CD14-positive monocyte (primary cell): Measurements from ENCODE around the gene IGDCC3. TPM values are rescaled to one million over a fixed set of nuclear protein-coding genes. Genes with fewer than 3 reads are reported as not detected.

ENCODE experiments used
- DNase-seq, 3 donors: peaks; one replicate each; pipeline ENCODE4 v3.0.0-alpha.2; 2011 to 2022
- H2AFZ ChIP-seq: 2 replicates; pipeline ENCODE4 v1.6.0; 2012; ENCODE audit warnings: mild to moderate bottlenecking, low read depth, low read length, inconsistent platforms; ENCODE audit not compliant: insufficient read depth, poor library complexity, severe bottlenecking
- H3K27ac ChIP-seq, 2 donors: 1 replicate in 1 of 2; 2 replicates in 1 of 2; pipeline ENCODE4 v1.5.1; 2012 to 2013; ENCODE audit warnings: low read length in 2 of 2, control low read depth in 1 of 2, inconsistent platforms in 1 of 2, low read depth in 1 of 2, mild to moderate bottlenecking in 1 of 2
- H3K27me3 ChIP-seq, 2 donors: one replicate each; pipeline versions ENCODE4 v1.6.0 to v1.6.1; 2011 to 2013; ENCODE audit warnings: low read length in 2 of 2; ENCODE audit not compliant: control insufficient read depth in 2 of 2, insufficient read depth in 2 of 2
- H3K36me3 ChIP-seq, 2 donors: replicated peaks in 1 of 2; 1 replicate in 1 of 2; 2 replicates in 1 of 2; pipeline versions ENCODE4 v1.5.1 to v1.6.1; 2012 to 2013; ENCODE audit warnings: low read length in 2 of 2, control low read depth in 1 of 2, inconsistent platforms in 1 of 2, mild to moderate bottlenecking in 1 of 2; ENCODE audit not compliant: insufficient read depth in 2 of 2, control insufficient read depth in 1 of 2
- H3K4me1 ChIP-seq, 2 donors: 1 replicate in 1 of 2; 2 replicates in 1 of 2; pipeline versions ENCODE4 v1.5.1 to v1.6.1; 2012 to 2013; ENCODE audit warnings: low read length in 2 of 2, control low read depth in 1 of 2, inconsistent platforms in 1 of 2, mild to moderate bottlenecking in 1 of 2, moderate library complexity in 1 of 2; ENCODE audit not compliant: insufficient read depth in 2 of 2, control insufficient read depth in 1 of 2
- H3K4me2 ChIP-seq: replicated peaks from 2 replicates; pipeline ENCODE3; 2012; ENCODE audit warnings: low read length, moderate library complexity, mild to moderate bottlenecking; ENCODE audit not compliant: poor library complexity, severe bottlenecking; ENCODE audit errors: extremely low read depth
- H3K4me3 ChIP-seq, 3 experiments: fragments of 200-600 bp in 1 of 3; sonication (generic) in 1 of 3; replicated peaks in 1 of 3; 1 replicate in 2 of 3; 2 replicates in 1 of 3; pipeline ENCODE4 v1.5.1; 2011 to 2013; ENCODE audit warnings: low read length in 3 of 3, mild to moderate bottlenecking in 3 of 3, control low read depth in 2 of 3, low read depth in 2 of 3, inconsistent platforms in 1 of 3, moderate library complexity in 1 of 3
- H3K79me2 ChIP-seq: 2 replicates; pipeline ENCODE4 v1.6.0; 2012; ENCODE audit warnings: mild to moderate bottlenecking, control low read depth, inconsistent platforms, low read length, moderate library complexity; ENCODE audit not compliant: insufficient read depth
- H3K9ac ChIP-seq: 2 replicates; pipeline ENCODE4 v1.6.0; 2017; ENCODE audit warnings: low read length, mild to moderate bottlenecking; ENCODE audit not compliant: insufficient read depth, poor library complexity, severe bottlenecking
- H3K9me3 ChIP-seq, 2 donors: replicated peaks in 1 of 2; 1 replicate in 1 of 2; 2 replicates in 1 of 2; pipeline versions ENCODE4 v1.5.1 to v1.6.1; 2012 to 2013; ENCODE audit warnings: low read length in 2 of 2, control low read depth in 1 of 2; ENCODE audit not compliant: control insufficient read depth in 1 of 2, insufficient read depth in 1 of 2
- H4K20me1 ChIP-seq: 2 replicates; pipeline ENCODE4 v1.6.0; 2012; ENCODE audit warnings: mild to moderate bottlenecking, low read length, control low read depth, moderate library complexity; ENCODE audit not compliant: insufficient read depth
- H3K27ac Mint-ChIP-seq, 7 donors: one replicate each; pipeline ENCODE4 v1.8.0; 2020; ENCODE audit warnings: mild to moderate bottlenecking in 7 of 7, mixed read lengths in 7 of 7, moderate library complexity in 6 of 7, inconsistent platforms in 2 of 7
- H3K27me3 Mint-ChIP-seq, 3 donors: one replicate each; pipeline ENCODE4 v1.8.0; 2021 to 2022; ENCODE audit warnings: low read depth in 3 of 3, mild to moderate bottlenecking in 3 of 3, mixed read lengths in 3 of 3, moderate library complexity in 3 of 3, inconsistent platforms in 1 of 3
- H3K36me3 Mint-ChIP-seq, 2 donors: one replicate each; pipeline ENCODE4 v1.8.0; 2020; ENCODE audit warnings: mixed read lengths in 2 of 2, inconsistent platforms in 1 of 2, mild to moderate bottlenecking in 1 of 2
- H3K4me1 Mint-ChIP-seq: one replicate; pipeline ENCODE4 v1.8.0; 2020; ENCODE audit warnings: mild to moderate bottlenecking, mixed read lengths
- H3K4me3 Mint-ChIP-seq, 2 donors: one replicate each; pipeline ENCODE4 v1.8.0; 2020; ENCODE audit warnings: mild to moderate bottlenecking in 2 of 2, mixed read lengths in 2 of 2, moderate library complexity in 1 of 2
- H3K9me3 Mint-ChIP-seq, 7 donors: one replicate each; pipeline ENCODE4 v1.8.0; 2020 to 2022; ENCODE audit warnings: mixed read lengths in 7 of 7, mild to moderate bottlenecking in 6 of 7, moderate library complexity in 6 of 7, inconsistent platforms in 2 of 7
- CTCF ChIP-seq: fragments of 200-600 bp; IDR thresholded peaks from one replicate; pipeline ENCODE4 v1.8.0; 2022; ENCODE audit warnings: antibody characterized with exemption, mild to moderate bottlenecking
- WGBS: methylation state at CpG from one replicate; pipeline ENCODE4 v1.1.5; 2013; ENCODE audit warnings: missing lambda C conversion rate; ENCODE audit not compliant: insufficient coverage; 5-methylcytosine and 5-hydroxymethylcytosine counted together
- intact Hi-C, 2 donors: fragments of 100-400 bp; cut with micrococcal nuclease; formaldehyde crosslinking; loops; one replicate each; pipeline versions ENCODE4 v1.15.0 to v1.15.1; 2023
- polyA plus RNA-seq, 3 donors: library from polyadenylated mRNA; depleted of rRNA in 1 of 3; unstranded in 2 of 3; stranded (reverse) in 1 of 3; fragments of 300-500 nt in 2 of 3; fragments of >200 nt in 1 of 3; fragmentation: Illumina TruSeq in 2 of 3; gene quantifications; 1 replicate in 2 of 3; 2 replicates in 1 of 3; pipeline ENCODE4 v1.2.3, GENCODE V29; 2012 to 2021

IGDCC3 gene
- polyA plus RNA-seq, 3 donors = not detected

DNA sequence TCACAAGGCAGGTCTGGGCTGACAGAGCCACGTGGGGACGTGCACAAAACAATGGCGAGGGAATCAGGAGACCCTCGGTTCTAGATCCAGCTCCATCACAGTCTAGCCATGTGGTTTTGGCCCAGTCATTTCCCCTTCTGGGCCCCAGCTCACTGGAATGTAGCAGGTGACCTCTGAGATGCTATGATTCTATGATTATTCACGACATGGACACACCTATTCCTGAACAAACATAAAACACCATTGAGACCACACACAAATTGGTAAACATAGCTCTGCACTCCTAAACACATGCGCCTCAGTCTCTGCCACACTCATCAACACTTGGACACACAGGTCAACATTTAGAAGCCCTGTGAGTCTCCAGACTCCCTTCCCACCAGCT, 36.0 kb upstream of the IGDCC3 start:
- 89% methylated on average over 5 of the region's 6 CpGs for WGBS
- no peak overlapping the region for H3K27ac Mint-ChIP-seq
- H3K9me3 Mint-ChIP-seq = peaks cover 0 to 1% (median 0%) of the 10 kb centered on the region in 7 donors
- peaks cover 0 to 4% of the 10 kb centered on the region in 2 donors for H3K4me1 ChIP-seq
- H3K79me2 ChIP-seq = no peaks in the 10 kb centered on the region
- no peak overlapping the region for H3K4me3 ChIP-seq
- peaks cover 17 to 34% (median 20%) of the 10 kb centered on the region in 3 donors for H3K27me3 Mint-ChIP-seq
- H4K20me1 ChIP-seq = no peaks in the 10 kb centered on the region
- H3K4me2 ChIP-seq = no peak overlapping the region
- H3K36me3 ChIP-seq = no peaks in the 10 kb centered on the region
- H3K4me3 Mint-ChIP-seq = no peak overlapping the region
- intact Hi-C loops = no loop called here
- no peak overlapping the region for H3K27ac ChIP-seq
- TF ChIP-seq CTCF = no peak
- no peaks in the 10 kb centered on the region for H3K36me3 Mint-ChIP-seq
- no peaks in the 10 kb centered on the region for H3K9me3 ChIP-seq
- no peak overlapping the region for H2AFZ ChIP-seq
- H3K9ac ChIP-seq = no peak overlapping the region
- H3K4me1 Mint-ChIP-seq = peaks cover 9% of the 10 kb centered on the region
- H3K27me3 ChIP-seq = peaks cover 3 to 14% of the 10 kb centered on the region in 2 donors
- DNase-seq = no peak

DNA sequence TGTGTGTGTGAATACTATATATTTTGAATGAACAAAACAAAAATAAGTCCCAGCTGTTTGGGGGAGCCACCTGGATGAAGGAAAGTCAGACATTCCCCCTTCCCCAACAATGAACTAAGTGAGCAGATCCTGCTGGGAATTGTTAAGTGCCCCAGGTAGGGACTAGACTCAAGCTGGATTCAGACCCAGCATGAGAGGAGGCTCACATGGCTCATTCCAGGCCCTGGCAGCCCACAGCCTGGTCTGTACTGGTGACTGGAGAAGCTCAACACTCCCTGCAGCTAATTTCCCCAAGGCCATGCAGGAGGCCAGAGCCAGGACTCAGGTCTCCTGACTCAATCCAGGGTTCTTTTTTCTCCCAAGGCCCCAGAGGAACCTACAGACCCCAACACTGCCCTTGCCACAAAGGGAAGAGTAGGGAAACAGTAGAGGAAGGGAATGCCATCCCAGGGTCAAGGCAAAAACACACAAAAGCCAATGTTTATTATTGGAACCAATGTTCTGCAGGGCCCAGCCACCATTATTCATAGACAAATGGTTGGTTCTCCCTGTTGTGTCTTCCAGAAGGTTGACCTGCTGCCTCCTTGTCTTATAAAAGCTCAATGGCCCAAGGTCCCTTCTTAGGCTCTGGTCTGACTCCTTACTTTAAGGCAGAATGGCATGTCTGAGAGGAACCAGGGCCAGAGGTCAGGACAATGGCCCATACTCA, 35.4 kb upstream of the IGDCC3 start:
- Mint-ChIP-seq H3K9me3 (no peaks in the 10 kb centered on the region), H3K36me3 (no peaks in the 10 kb centered on the region), H3K27ac (no peak overlapping the region), H3K4me1 (peaks cover 9% of the 10 kb centered on the region), H3K4me3 (no peak overlapping the region), H3K27me3 (peaks cover 15 to 30% (median 20%) of the 10 kb centered on the region in 3 donors)
- Histone ChIP-seq H3K9me3 (no peaks in the 10 kb centered on the region), H3K79me2 (no peaks in the 10 kb centered on the region), H3K9ac (no peak overlapping the region), H3K4me3 (no peak overlapping the region), H3K4me1 (peaks cover 0 to 4% of the 10 kb centered on the region in 2 donors), H3K27ac (no peak overlapping the region), H4K20me1 (no peaks in the 10 kb centered on the region), H2AFZ (no peak overlapping the region), H3K4me2 (no peak overlapping the region), H3K36me3 (no peaks in the 10 kb centered on the region), H3K27me3 (peaks cover 3 to 9% of the 10 kb centered on the region in 2 donors)
- TF ChIP-seq CTCF = no peak
- intact Hi-C loops = no loop called here
- no peak for DNase-seq
